Measurements from ENCODE around the gene RHBDF1. TPM values are rescaled to one million over a fixed set of nuclear protein-coding genes. Genes with fewer than 3 reads are reported as not detected.

The RHBDF1 gene
- total RNA-seq = 10 to 100 TPM; 27.2 to 39.2 (median 36.9) TPM
- long read RNA-seq, donor 1, transcript RHBDF1-201 (18 exons, 2,992 nt) = major isoform, 35 of 89 reads
- long read RNA-seq, donor 1, partial matches to known transcripts = 14 of 89 reads
- long read RNA-seq, donor 1, other reads (novel, unspliced or antisense) = 40 of 89 reads
- long read RNA-seq, donor 2, partial matches to known transcripts = 1 of 3 reads
- long read RNA-seq, donor 2, other reads (novel, unspliced or antisense) = 1 of 3 reads

DNA sequence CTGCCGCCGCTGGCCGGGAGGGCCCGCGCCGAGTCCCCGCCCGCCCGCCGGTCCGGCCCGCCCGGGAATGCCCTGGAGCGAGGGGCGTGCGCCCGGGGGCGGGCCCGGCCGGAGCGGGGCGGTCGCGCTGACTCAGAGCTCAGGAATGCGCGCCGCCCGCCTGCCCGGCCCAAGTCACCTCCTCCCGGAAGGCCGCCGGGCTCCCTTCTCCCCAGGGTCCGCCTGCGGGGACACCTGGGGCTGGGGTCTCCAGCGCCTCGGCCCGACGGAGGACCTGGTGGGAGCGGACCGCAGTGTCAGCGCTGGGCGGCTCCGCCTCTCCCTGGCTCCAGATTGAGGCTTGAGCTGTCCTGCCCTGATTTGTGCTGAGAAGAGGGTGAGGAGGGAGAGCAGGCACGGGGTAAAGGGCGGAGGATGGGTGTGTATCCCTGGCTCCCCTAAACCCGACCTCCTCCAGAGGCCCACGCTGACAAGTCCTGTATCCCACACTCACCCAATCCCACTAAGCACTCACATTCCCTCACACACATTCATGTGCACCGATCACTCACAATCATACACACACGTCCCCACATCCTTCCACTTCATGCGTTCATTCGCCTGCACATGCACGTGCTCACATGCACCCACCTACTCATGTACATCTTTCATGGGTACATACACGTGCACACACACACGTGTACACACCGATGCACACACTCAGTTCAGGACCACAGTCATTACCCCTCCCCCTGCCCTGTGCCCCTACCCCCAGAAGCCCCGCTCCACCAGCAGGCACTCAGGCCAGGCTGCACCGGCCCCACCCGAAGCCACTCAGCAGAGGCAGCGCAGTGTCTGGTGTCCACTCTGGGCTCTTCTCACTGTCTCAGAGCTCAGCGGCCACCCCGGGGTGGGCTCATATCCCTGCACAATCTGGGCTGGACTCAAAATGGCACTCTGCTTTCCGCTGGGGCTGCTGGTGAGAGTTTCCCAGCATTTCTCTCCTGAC, at the start of gene RHBDF1:
Gene RHBDF1 (minus strand): TSS at position 71 of the 988 bp plus-strand sequence. CDS start 7,616 bp downstream, outside the sequence.
- peak; percentile 78 for ATAC-seq
- H3K9me3 ChIP-seq = no peaks in the 10 kb centered on the region
- peak within 1 kb of the TSS; percentile 33 for H3K4me3 ChIP-seq
- DNase-seq = peak; percentile 68 to 82 (median 77)
- intact Hi-C loops (cut with DNase I, micrococcal nuclease) = no loop called here
- no peak for TF ChIP-seq CTCF (IDR thresholded peaks at IDR 0.05)
- H3K4me1 ChIP-seq (ENCODE audit: low read depth) = peaks cover 40% of the 10 kb centered on the region
- no peaks in the 10 kb centered on the region for H3K36me3 ChIP-seq (ENCODE audit: low read depth)

DNA sequence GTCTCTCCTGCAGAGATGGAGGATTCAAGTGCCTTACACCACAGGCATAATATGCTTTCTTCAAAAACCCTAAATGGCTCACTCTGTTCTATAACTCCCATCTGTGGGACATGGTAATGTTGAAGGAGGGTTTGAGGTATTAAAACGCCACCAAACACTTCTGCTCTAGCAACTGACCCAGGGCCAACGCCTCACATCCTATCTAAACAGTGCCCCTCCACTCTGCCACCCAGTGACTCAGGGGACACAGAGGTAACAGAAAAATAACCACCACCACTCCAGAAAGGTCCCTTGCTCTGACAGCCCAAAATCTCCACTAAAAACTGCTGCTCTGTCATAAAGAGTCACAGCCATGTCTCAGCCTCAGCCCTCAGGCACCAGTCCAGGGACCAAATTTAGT, 48.3 kb upstream of the RHBDF1 start:
- ATAC-seq = no peak
- Histone ChIP-seq H3K4me3 (no peak overlapping the region), H3K36me3 (ENCODE audit: low read depth) (no peaks in the 10 kb centered on the region), H3K4me1 (ENCODE audit: low read depth) (no peaks in the 10 kb centered on the region), H3K9me3 (no peaks in the 10 kb centered on the region)
- no peak for DNase-seq
- TF ChIP-seq CTCF (IDR thresholded peaks at IDR 0.05) = no peak
- intact Hi-C loops (cut with DNase I, micrococcal nuclease) = no loop called here

DNA sequence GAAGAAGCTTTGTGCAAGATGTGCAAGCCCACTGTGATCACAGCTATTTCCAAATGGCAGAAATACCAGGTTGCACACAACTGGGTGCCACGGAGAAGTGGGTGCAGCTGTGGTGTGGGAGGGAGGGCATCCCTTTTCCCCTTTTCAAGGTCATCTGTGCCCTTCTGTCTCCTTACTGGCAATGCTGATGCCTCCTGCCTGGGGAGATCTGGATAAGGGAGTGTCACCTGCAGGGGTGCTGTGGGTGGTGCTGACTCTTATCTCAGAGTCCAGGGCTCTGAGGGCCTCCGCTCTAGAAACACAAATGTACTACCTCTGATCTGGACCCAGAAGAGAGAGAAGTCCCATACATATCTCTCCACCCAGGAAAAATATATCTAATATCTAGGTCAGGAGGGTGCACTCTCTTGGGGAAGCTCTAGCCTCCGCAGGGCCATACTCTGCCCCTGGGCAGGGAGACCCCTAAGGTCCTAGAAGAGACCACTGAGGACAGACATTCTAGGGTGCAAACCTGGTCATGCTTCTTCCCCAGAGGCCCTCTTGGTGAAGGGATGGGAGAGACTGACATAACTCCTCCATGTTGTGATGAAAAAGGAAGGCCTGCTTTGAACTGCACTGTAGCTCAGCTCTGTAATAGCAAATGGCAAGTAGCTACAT, 47.5 kb upstream of the RHBDF1 start:
- H3K9me3 ChIP-seq = no peaks in the 10 kb centered on the region
- H3K4me1 ChIP-seq (ENCODE audit: low read depth) = no peaks in the 10 kb centered on the region
- intact Hi-C loops (cut with DNase I, micrococcal nuclease) = no loop called here
- no peak for TF ChIP-seq CTCF (IDR thresholded peaks at IDR 0.05)
- ATAC-seq = no peak
- no peaks in the 10 kb centered on the region for H3K36me3 ChIP-seq (ENCODE audit: low read depth)
- H3K4me3 ChIP-seq = no peak overlapping the region
- no peak for DNase-seq

DNA sequence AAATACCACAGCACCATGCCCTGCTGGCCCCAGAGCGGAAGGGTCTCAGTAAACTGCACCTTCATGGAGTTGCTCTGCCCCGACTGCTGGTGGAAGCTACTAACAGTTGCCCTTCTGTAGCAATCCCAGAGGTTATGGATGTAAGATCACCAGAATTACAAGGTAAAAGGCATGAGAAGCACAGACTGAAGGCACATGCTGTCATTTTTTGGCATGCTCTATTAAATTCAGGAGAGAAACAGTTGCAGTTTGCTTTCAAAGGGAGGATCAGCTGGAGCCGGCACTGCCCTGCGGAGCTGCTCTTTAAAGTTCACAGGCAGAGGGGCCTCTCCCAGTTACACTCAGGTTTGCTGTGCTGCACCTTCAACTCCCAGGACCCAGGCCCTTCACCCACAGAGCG, 46.9 kb upstream of the RHBDF1 start:
- Histone ChIP-seq H3K4me1 (ENCODE audit: low read depth) (no peaks in the 10 kb centered on the region), H3K36me3 (ENCODE audit: low read depth) (no peaks in the 10 kb centered on the region), H3K9me3 (no peaks in the 10 kb centered on the region), H3K4me3 (no peak overlapping the region)
- no peak for TF ChIP-seq CTCF (IDR thresholded peaks at IDR 0.05)
- DNase-seq (no peak), ATAC-seq (no peak)
- intact Hi-C loops (cut with DNase I, micrococcal nuclease) = no loop called here

DNA sequence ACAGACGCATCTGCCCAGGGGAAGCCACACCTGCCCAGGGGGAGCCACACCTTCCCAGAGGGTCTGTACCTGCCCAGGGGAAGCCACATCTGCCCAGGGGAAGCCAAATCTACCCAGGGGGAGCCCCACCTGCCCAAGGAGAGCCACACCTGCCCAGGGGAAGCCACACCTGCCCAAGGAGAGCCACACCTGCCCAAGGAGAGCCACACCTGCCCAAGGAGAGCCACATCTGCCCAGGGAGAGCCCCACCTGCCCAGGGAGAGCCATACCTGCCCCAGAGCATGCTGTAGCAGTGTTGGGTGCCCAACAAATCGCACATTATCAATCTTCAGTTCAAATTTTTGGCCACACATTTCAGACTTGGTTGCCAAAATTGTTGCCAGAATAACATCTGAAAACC, 46.4 kb upstream of the RHBDF1 start:
- DNase-seq (peak in 1 of 3 donors; percentile 34), ATAC-seq (peak; percentile 6)
- intact Hi-C loops (cut with DNase I, micrococcal nuclease) = no loop called here
- TF ChIP-seq CTCF (IDR thresholded peaks at IDR 0.05) = no peak
- Histone ChIP-seq H3K4me3 (no peak overlapping the region), H3K4me1 (ENCODE audit: low read depth) (no peaks in the 10 kb centered on the region), H3K9me3 (no peaks in the 10 kb centered on the region), H3K36me3 (ENCODE audit: low read depth) (no peaks in the 10 kb centered on the region)
